Mesothelial cell of epicardium (in vitro differentiated cells): ENCODE measurements around the gene MYRIP. TPM values are rescaled to one million over a fixed set of nuclear protein-coding genes. Genes with fewer than 3 reads are reported as not detected.

Experiments
- DNase-seq, 2 experiments: peaks; one replicate each; pipeline ENCODE4 v3.0.0; 2021; ENCODE audit warnings: low spot score in 2 of 2; ENCODE audit not compliant: unreplicated experiment in 2 of 2
- H3K27ac Mint-ChIP-seq: 2 replicates; pipeline ENCODE4 v1.8.0; 2021; ENCODE audit warnings: mixed read lengths
- H3K27me3 Mint-ChIP-seq: 2 replicates; pipeline ENCODE4 v1.8.0; 2021; ENCODE audit warnings: low read depth, mixed read lengths
- H3K36me3 Mint-ChIP-seq: 2 replicates; pipeline ENCODE4 v1.8.0; 2021; ENCODE audit warnings: mixed read lengths
- H3K4me1 Mint-ChIP-seq: 2 replicates; pipeline ENCODE4 v1.8.0; 2021; ENCODE audit warnings: mixed read lengths
- H3K4me3 Mint-ChIP-seq: 2 replicates; pipeline ENCODE4 v1.8.0; 2021; ENCODE audit warnings: mild to moderate bottlenecking, moderate library complexity, mixed read lengths
- H3K9me3 Mint-ChIP-seq: 2 replicates; pipeline ENCODE4 v1.8.0; 2021; ENCODE audit warnings: mixed read lengths
- total RNA-seq: library from RNA; stranded (reverse); gene quantifications from 3 replicates; pipeline ENCODE4 v1.2.1, GENCODE V29; 2021
- TF ChIP-seq, protein P1 (sequence below): fragments of 200-600 bp; sonication (generic); IDR thresholded peaks from one replicate; pipeline ENCODE4 v1.5.0; 2021; ENCODE audit warnings: antibody characterized with exemption; ENCODE audit not compliant: unreplicated experiment

The MYRIP gene
- total RNA-seq, 1 donor from 2014 or later: 0.63 TPM

DNA sequence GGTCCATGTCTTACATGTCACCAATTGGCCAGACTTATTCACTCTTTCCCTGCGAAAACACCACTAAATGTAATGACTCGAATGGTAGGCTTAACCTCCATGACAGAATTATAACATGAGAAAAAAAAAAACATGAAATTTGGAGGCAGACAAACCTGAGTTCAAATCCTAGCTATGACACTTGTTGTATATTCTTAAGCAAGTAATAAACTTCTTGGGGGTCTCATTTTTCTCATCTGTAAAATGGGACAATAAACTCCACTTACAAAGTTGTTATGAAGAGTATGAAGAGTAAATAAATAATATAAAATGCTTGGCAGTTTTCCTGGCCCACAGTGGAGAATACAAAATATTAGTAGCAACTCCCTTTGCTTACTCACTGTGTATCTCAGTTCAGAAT lies 488.7 kb downstream of the MYRIP start:
- no peaks in the 10 kb centered on the region for H3K27me3 Mint-ChIP-seq
- TF ChIP-seq, protein P1, sequence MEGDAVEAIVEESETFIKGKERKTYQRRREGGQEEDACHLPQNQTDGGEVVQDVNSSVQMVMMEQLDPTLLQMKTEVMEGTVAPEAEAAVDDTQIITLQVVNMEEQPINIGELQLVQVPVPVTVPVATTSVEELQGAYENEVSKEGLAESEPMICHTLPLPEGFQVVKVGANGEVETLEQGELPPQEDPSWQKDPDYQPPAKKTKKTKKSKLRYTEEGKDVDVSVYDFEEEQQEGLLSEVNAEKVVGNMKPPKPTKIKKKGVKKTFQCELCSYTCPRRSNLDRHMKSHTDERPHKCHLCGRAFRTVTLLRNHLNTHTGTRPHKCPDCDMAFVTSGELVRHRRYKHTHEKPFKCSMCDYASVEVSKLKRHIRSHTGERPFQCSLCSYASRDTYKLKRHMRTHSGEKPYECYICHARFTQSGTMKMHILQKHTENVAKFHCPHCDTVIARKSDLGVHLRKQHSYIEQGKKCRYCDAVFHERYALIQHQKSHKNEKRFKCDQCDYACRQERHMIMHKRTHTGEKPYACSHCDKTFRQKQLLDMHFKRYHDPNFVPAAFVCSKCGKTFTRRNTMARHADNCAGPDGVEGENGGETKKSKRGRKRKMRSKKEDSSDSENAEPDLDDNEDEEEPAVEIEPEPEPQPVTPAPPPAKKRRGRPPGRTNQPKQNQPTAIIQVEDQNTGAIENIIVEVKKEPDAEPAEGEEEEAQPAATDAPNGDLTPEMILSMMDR: no peak
- peaks cover 4% of the 10 kb centered on the region for H3K36me3 Mint-ChIP-seq
- peaks cover 6% of the 10 kb centered on the region for H3K9me3 Mint-ChIP-seq
- H3K4me3 Mint-ChIP-seq: no peak overlapping the region
- no peak for DNase-seq
- H3K4me1 Mint-ChIP-seq: peaks cover 7% of the 10 kb centered on the region
- no peak overlapping the region for H3K27ac Mint-ChIP-seq

DNA sequence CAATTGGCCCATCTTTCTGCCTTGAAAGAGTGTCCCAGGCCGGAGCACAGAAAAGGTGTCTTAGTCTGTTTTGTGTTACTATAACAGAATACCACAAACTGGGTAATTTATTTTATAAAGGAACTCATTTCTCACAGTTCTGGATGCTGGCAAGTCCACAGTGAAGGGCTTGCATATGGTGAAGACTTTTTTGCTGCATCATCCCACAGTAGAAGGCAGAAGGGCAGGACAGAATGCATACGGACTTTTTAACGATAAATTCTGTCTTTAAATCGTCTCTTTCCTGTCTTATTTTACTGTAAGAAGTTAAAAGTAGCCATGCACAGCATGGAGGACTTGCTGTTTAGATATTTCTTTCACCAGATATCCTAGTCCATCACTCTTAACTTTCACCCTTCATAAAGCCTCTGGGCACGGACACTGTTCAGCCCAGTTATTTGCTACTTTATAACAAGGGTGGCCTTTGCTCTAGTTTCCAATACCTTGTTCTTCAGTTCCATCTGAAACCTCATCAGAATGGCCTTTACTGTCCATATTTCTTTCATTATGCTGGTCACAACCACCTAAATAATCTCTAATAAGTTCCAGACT lies 489.8 kb downstream of the MYRIP start:
- H3K9me3 Mint-ChIP-seq: peaks cover 6% of the 10 kb centered on the region
- no peak overlapping the region for H3K4me3 Mint-ChIP-seq
- no peak for DNase-seq
- peaks cover 7% of the 10 kb centered on the region for H3K4me1 Mint-ChIP-seq
- peaks cover 4% of the 10 kb centered on the region for H3K36me3 Mint-ChIP-seq
- TF ChIP-seq, protein P1: no peak
- peak overlapping the region; percentile 68 for H3K27ac Mint-ChIP-seq
- no peaks in the 10 kb centered on the region for H3K27me3 Mint-ChIP-seq

DNA sequence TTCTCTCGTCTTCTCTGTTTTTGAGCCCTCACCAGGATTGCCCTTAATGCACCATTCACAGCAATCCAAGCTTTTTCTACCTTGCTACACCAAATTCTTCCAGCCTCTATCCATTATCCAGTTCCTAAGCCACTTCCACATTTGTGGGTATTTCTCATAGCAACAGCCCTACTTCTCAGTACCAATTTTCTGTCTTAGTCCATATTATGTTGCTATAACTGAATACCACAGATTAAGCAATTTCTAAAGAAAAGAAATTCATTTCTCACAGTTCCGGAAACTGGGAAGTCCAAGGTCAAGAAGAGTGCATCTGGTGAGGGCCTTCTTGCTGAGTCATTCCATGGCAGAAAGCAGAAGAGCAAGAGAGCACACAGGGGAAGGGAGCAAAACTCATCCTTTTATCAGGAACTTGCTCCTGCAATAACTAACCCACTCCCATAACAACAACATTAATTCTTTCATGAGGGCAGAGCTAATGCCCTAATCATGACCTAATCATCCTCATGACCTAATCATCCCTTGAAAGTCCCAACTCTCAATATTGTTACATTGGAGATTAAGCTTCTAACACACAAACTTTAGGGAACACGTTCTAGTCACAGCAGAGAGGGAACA lies 490.4 kb downstream of the MYRIP start:
- Mint-ChIP-seq H3K9me3 (peaks cover 6% of the 10 kb centered on the region), H3K27ac (peak overlapping the region; percentile 68), H3K4me1 (peaks cover 7% of the 10 kb centered on the region), H3K27me3 (no peaks in the 10 kb centered on the region), H3K4me3 (no peak overlapping the region), H3K36me3 (peaks cover 4% of the 10 kb centered on the region)
- no peak for DNase-seq
- TF ChIP-seq, protein P1: no peak

DNA sequence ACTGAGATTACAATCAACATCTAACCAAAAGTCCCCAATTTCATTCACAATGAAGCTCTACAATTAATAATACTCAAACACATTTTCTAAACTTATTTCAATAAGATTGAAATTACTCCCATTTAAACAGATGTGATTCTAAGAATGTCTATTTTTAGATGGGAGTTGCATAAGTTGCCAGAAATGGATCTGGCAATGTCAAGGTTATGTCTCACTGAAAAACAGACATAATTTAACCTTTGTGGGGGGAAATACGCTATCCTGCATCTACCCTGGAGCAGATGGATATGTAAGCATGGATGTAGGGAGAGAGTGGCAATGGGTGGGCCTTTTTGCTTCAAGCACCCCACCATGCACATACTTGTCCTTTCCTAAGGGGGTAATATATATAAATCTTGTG lies 493.4 kb downstream of the MYRIP start:
- TF ChIP-seq, protein P1: no peak
- Mint-ChIP-seq H3K9me3 (peaks cover 6% of the 10 kb centered on the region), H3K4me3 (no peak overlapping the region), H3K27me3 (no peaks in the 10 kb centered on the region), H3K4me1 (peaks cover 7% of the 10 kb centered on the region), H3K27ac (no peak overlapping the region), H3K36me3 (peaks cover 4% of the 10 kb centered on the region)
- no peak for DNase-seq

DNA sequence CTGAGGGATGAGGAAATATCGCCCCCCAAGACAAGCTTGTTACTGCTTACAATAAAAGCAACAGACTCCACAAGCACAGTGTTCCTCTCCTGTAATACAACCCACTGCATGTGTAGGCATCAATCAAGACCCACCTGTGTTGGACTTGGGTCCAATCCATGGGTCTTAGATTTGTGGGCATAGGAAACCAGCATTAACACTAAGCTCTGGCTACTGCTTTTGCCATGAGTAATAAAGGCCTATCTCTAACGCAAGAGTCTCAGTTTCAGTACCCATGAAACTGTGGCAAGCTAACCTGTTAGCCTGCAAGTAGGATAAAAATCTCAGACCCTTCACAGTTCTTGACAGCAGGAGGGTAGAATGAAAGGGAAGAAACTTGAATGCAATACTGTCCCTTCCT lies 494.9 kb downstream of the MYRIP start:
- Mint-ChIP-seq H3K9me3 (peaks cover 6% of the 10 kb centered on the region), H3K27me3 (no peaks in the 10 kb centered on the region), H3K27ac (no peak overlapping the region), H3K36me3 (peaks cover 4% of the 10 kb centered on the region), H3K4me3 (no peak overlapping the region), H3K4me1 (peaks cover 13% of the 10 kb centered on the region)
- no peak for DNase-seq
- TF ChIP-seq, protein P1: no peak
